Activated B cell treated with CpG ODN at 0.5 μM for 24 hours (primary cell): ENCODE measurements around the gene ALDH7A1. TPM values are rescaled to one million over a fixed set of nuclear protein-coding genes. Genes with fewer than 3 reads are reported as not detected.

Experiments used
- ATAC-seq: fragments of 200-7000 bp; cut with Tn5 transposase; one replicate; pipeline ENCODE4 v1.10.0; 2021; ENCODE audit warnings: low read depth, mild to moderate bottlenecking, moderate library complexity
- CTCF ChIA-PET: fragments of 350-600 bp; sonication (Branson Sonifier 250); formaldehyde crosslinking; loops from one replicate; lab custom pipeline; 2021; ENCODE audit warnings: antibody characterized with exemption; lab: Charles Lee
- POLR2A ChIA-PET: fragments of 350-600 bp; sonication (Branson Sonifier 250); formaldehyde crosslinking; loops from one replicate; lab custom pipeline; 2021; ENCODE audit warnings: antibody characterized with exemption; lab: Charles Lee
- DNase-seq: peaks from one replicate; pipeline ENCODE4 v3.0.0; 2022
- H3K27ac Mint-ChIP-seq: one replicate; pipeline ENCODE4 v1.8.0; 2020; ENCODE audit warnings: mixed read lengths
- H3K27me3 Mint-ChIP-seq: one replicate; pipeline ENCODE4 v1.8.0; 2021; ENCODE audit warnings: mixed read lengths
- H3K36me3 Mint-ChIP-seq: one replicate; pipeline ENCODE4 v1.8.0; 2021; ENCODE audit warnings: low read depth, mixed read lengths
- H3K4me1 Mint-ChIP-seq: one replicate; pipeline ENCODE4 v1.8.0; 2021; ENCODE audit warnings: mixed read lengths
- H3K4me3 Mint-ChIP-seq: one replicate; pipeline ENCODE4 v1.8.0; 2020; ENCODE audit warnings: mild to moderate bottlenecking, mixed read lengths
- H3K9me3 Mint-ChIP-seq: one replicate; pipeline ENCODE4 v1.8.0; 2020; ENCODE audit warnings: mixed read lengths
- intact Hi-C: fragments of 100-400 bp; cut with micrococcal nuclease; formaldehyde crosslinking; loops from one replicate; pipeline ENCODE4 v1.15.1; 2024
- total RNA-seq: library from RNA; stranded (reverse); gene quantifications from 2 replicates; pipeline ENCODE4 v1.2.3, GENCODE V29; 2022
- TF ChIP-seq, protein P1 (sequence below): fragments of 200-600 bp; IDR thresholded peaks from one replicate; pipeline ENCODE4 v1.8.0; 2022; ENCODE audit warnings: antibody characterized with exemption, mild to moderate bottlenecking

Gene ALDH7A1
- total RNA-seq, 1 donor from 2014 or later, result 0.95 TPM

GRCh38 chr5:126536874-126537273, 58.1 kb downstream of the ALDH7A1 start:
- no peak overlapping the region for H3K27ac Mint-ChIP-seq
- DNase-seq, result no peak
- CTCF ChIA-PET, result interaction anchor here (1.0 to 2.3 kb wide), 3 partner anchors 195 to 199 kb away, joined by 3 to 17 read pairs (median 8); no protein-coding TSS in a partner anchor
- POLR2A ChIA-PET, result no interaction called here
- intact Hi-C loops, result loop anchor here (5.0 kb wide), 1 partner anchor 1600 kb away; no protein-coding TSS in a partner anchor
- no peaks in the 10 kb centered on the region for H3K4me1 Mint-ChIP-seq
- ATAC-seq, result no peak
- TF ChIP-seq, protein P1, sequence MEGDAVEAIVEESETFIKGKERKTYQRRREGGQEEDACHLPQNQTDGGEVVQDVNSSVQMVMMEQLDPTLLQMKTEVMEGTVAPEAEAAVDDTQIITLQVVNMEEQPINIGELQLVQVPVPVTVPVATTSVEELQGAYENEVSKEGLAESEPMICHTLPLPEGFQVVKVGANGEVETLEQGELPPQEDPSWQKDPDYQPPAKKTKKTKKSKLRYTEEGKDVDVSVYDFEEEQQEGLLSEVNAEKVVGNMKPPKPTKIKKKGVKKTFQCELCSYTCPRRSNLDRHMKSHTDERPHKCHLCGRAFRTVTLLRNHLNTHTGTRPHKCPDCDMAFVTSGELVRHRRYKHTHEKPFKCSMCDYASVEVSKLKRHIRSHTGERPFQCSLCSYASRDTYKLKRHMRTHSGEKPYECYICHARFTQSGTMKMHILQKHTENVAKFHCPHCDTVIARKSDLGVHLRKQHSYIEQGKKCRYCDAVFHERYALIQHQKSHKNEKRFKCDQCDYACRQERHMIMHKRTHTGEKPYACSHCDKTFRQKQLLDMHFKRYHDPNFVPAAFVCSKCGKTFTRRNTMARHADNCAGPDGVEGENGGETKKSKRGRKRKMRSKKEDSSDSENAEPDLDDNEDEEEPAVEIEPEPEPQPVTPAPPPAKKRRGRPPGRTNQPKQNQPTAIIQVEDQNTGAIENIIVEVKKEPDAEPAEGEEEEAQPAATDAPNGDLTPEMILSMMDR, result no peak
- no peaks in the 10 kb centered on the region for H3K36me3 Mint-ChIP-seq
- no peak overlapping the region for H3K4me3 Mint-ChIP-seq
- H3K9me3 Mint-ChIP-seq, result no peaks in the 10 kb centered on the region
- H3K27me3 Mint-ChIP-seq, result peaks cover 1% of the 10 kb centered on the region

- no peaks in the 10 kb centered on the region for H3K36me3 Mint-ChIP-seq
- DNase-seq (no peak), ATAC-seq (no peak)
- CTCF ChIA-PET, result interaction anchor here (1.6 kb wide), 1 partner anchor 198 kb away, joined by 8 read pairs; no protein-coding TSS in a partner anchor
- TF ChIP-seq, protein P1, result no peak
- H3K27ac Mint-ChIP-seq, result no peak overlapping the region
- H3K9me3 Mint-ChIP-seq, result no peaks in the 10 kb centered on the region
- intact Hi-C loops, result loop anchor here (5.0 kb wide), 1 partner anchor 1599 kb away; no protein-coding TSS in a partner anchor
- H3K4me3 Mint-ChIP-seq, result no peak overlapping the region
- H3K4me1 Mint-ChIP-seq, result no peaks in the 10 kb centered on the region
- peaks cover 1% of the 10 kb centered on the region for H3K27me3 Mint-ChIP-seq
- POLR2A ChIA-PET, result no interaction called here
Observed at GRCh38 chr5:126535856-126536545, 59.0 kb downstream of the ALDH7A1 start.

DNA sequence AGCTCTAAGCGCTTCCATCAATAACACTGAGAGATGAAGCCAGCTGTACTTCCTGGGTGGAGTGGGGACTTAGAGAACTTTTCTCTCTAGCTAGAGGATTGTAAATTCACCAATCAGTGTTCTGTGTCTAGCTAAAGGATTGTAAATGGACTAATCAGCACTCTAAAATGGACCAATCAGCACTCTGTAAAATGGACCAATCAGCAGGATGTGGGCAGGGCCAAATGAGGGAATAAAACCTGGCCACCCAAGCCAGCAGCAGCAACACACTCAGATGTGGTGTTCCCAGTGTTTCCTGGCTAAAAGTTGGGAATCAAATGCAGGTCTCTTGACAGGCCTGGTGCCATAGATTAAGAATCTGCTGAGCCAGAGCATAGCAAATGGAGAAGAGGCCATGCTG, 60.5 kb downstream of the ALDH7A1 start:
- DNase-seq, result no peak
- Mint-ChIP-seq H3K4me3 (no peak overlapping the region), H3K36me3 (no peaks in the 10 kb centered on the region), H3K4me1 (no peaks in the 10 kb centered on the region), H3K9me3 (no peaks in the 10 kb centered on the region), H3K27ac (no peak overlapping the region), H3K27me3 (peaks cover 1% of the 10 kb centered on the region)
- TF ChIP-seq, protein P1, result no peak
- ATAC-seq, result no peak
- ChIA-PET POLR2A (no interaction called here), CTCF (interaction anchor here (1.7 kb wide), 1 partner anchor 195 kb away, joined by 6 read pairs; no protein-coding TSS in a partner anchor)
- intact Hi-C loops, result no loop called here

DNA sequence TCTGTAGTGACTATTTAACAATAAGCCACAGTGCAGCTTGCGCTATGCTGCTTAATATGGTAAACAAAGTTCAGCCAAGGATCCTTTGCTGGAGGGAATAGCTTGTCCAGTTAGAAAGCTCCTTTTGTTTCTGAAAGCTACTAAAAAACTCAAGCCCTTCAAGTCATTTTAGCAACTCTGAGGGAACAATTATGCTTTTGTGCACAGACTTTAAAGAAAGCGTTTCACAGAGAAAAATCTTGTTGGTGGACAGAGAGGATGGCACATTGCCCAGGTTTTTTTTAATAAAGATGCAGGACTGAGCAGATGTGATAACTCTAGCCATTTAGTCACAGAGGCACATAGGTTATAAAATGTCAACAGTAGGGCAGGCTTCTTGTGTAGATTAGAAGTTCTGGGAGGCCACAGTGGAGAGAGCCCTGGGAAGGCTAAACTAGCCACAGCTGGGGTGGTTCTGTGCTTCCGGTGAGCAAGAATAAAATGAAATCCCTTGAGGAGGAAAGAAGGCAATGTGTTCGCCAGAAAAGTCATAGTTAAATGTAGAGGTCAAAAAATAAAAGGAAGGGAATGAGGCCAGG, 63.4 kb downstream of the ALDH7A1 start:
- CTCF ChIA-PET, result interaction anchor here (1.1 kb wide), 1 partner anchor 180 kb away, joined by 4 read pairs; no protein-coding TSS in a partner anchor
- Mint-ChIP-seq H3K4me3 (no peak overlapping the region), H3K27ac (no peak overlapping the region), H3K36me3 (no peaks in the 10 kb centered on the region), H3K27me3 (peaks cover 4% of the 10 kb centered on the region), H3K4me1 (no peaks in the 10 kb centered on the region), H3K9me3 (no peaks in the 10 kb centered on the region)
- POLR2A ChIA-PET, result no interaction called here
- intact Hi-C loops, result no loop called here
- TF ChIP-seq, protein P1, result no peak
- no peak for DNase-seq
- no peak for ATAC-seq

GRCh38 chr5:126527892-126528291, 67.1 kb downstream of the ALDH7A1 start:
- ATAC-seq (no peak), DNase-seq (no peak)
- intact Hi-C loops, result no loop called here
- H3K36me3 Mint-ChIP-seq, result no peaks in the 10 kb centered on the region
- peaks cover 10% of the 10 kb centered on the region for H3K27me3 Mint-ChIP-seq
- ChIA-PET CTCF (no interaction called here), POLR2A (no interaction called here)
- no peak overlapping the region for H3K27ac Mint-ChIP-seq
- H3K4me3 Mint-ChIP-seq, result no peak overlapping the region
- H3K4me1 Mint-ChIP-seq, result no peaks in the 10 kb centered on the region
- no peaks in the 10 kb centered on the region for H3K9me3 Mint-ChIP-seq
- TF ChIP-seq, protein P1, result no peak
